ENCODE data around the gene TMEM38A. TPM values are rescaled to one million over a fixed set of nuclear protein-coding genes. Genes with fewer than 3 reads are reported as not detected.
A peak's percentile ranks its signal among the peaks of the same experiment; 100 is the strongest.

Gene TMEM38A
- polyA plus RNA-seq, 1 donor from 2014 or later = 8.6 TPM

- H3K27ac ChIP-seq (ENCODE audit: low read length) = no peak overlapping the region
- TF ChIP-seq EZH2 (IDR thresholded peaks at IDR 0.05; ENCODE audit: borderline replicate concordance, insufficient read depth, low read length, poor library complexity, severe bottlenecking) (no peak), POLR2AphosphoS5 (IDR thresholded peaks at IDR 0.05) (no peak), EP300 (conservative IDR thresholded peaks at IDR 0.05; ENCODE audit: poor library complexity, severe bottlenecking) (no peak)
- TF ChIP-seq, protein P1, sequence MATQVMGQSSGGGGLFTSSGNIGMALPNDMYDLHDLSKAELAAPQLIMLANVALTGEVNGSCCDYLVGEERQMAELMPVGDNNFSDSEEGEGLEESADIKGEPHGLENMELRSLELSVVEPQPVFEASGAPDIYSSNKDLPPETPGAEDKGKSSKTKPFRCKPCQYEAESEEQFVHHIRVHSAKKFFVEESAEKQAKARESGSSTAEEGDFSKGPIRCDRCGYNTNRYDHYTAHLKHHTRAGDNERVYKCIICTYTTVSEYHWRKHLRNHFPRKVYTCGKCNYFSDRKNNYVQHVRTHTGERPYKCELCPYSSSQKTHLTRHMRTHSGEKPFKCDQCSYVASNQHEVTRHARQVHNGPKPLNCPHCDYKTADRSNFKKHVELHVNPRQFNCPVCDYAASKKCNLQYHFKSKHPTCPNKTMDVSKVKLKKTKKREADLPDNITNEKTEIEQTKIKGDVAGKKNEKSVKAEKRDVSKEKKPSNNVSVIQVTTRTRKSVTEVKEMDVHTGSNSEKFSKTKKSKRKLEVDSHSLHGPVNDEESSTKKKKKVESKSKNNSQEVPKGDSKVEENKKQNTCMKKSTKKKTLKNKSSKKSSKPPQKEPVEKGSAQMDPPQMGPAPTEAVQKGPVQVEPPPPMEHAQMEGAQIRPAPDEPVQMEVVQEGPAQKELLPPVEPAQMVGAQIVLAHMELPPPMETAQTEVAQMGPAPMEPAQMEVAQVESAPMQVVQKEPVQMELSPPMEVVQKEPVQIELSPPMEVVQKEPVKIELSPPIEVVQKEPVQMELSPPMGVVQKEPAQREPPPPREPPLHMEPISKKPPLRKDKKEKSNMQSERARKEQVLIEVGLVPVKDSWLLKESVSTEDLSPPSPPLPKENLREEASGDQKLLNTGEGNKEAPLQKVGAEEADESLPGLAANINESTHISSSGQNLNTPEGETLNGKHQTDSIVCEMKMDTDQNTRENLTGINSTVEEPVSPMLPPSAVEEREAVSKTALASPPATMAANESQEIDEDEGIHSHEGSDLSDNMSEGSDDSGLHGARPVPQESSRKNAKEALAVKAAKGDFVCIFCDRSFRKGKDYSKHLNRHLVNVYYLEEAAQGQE (IDR thresholded peaks at IDR 0.05; ENCODE audit: borderline replicate concordance) = no peak
These were observed 36.7 kb upstream of the TMEM38A start for GRCh38 chr19:16624236-16624635.

DNA sequence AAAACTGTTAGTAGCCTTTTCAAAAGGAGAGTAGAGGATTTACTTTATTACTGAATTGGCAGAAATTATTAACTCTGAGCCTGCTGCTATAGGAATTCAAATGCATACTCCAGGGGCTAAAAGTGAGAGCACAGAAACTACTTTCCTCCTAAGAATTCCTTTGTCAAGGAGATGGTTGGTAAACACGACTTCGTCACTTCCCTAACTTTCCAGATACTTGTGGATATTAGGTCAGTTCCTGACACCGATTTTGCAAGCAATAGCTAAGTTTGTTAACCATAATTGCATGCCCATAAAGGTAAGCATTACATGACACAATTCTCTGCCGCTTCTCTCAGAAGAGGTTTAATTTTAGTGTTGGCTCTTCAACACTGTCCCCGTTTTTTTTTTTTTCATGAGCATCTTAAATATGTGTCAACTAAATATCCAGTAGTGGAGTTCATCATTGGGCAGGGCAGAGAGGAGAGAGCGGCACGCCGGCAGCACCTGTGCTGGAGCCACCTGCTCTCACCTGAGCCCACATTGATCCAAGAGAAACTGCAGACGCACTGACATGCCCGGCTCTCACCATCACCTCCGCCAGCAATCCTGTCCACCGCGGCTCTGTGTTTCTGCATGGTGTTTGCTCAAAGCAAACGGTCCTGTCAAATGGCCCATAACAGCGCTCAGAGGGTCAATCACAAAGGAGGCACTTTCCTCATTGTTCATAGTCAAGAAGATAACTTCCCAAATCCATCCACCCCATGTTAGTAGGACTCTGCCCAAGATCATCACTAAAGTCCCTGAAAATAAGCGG is 35.6 kb upstream of the TMEM38A start:
- Histone ChIP-seq H3K9me2 (ENCODE audit: insufficient read depth, low read length) (no peaks in the 10 kb centered on the region), H3K4me2 (ENCODE audit: low read length) (no peak overlapping the region), H4K20me1 (ENCODE audit: insufficient read depth) (peaks cover 5% of the 10 kb centered on the region), H3K4me3 (ENCODE audit: low read length) (peak overlapping the region; percentile 99), H3K9me3 (ENCODE audit: low read length) (no peaks in the 10 kb centered on the region), H3F3A (ENCODE audit: insufficient read depth, low read length, poor library complexity, severe bottlenecking) (no peaks in the 10 kb centered on the region), H3K27ac (ENCODE audit: low read length) (no peak overlapping the region), H3K79me2 (replicated peaks; ENCODE audit: insufficient read depth, low read length) (peaks cover 59% of the 10 kb centered on the region), H2AFZ (ENCODE audit: low read depth, low read length) (no peak overlapping the region), H3K27me3 (ENCODE audit: insufficient read depth, low read depth, low read length) (no peaks in the 10 kb centered on the region), H3K9ac (ENCODE audit: low read length) (no peak overlapping the region), H3K36me3 (ENCODE audit: insufficient read depth, low read length) (no peaks in the 10 kb centered on the region)
- no peak for TF ChIP-seq MXI1 (conservative IDR thresholded peaks at IDR 0.05; ENCODE audit: poor library complexity, severe bottlenecking)
- TF ChIP-seq EZH2 (IDR thresholded peaks at IDR 0.05; ENCODE audit: borderline replicate concordance, insufficient read depth, low read length, poor library complexity, severe bottlenecking) = no peak
- TF ChIP-seq, protein P1 (IDR thresholded peaks at IDR 0.05; ENCODE audit: borderline replicate concordance) = no peak
- no peak for TF ChIP-seq EP300 (conservative IDR thresholded peaks at IDR 0.05; ENCODE audit: poor library complexity, severe bottlenecking)

More at GRCh38 chr19:16624236-16624635, 36.7 kb upstream of the TMEM38A start:
- H3K9ac ChIP-seq (ENCODE audit: low read length) = no peak overlapping the region
- H2AFZ ChIP-seq (ENCODE audit: low read depth, low read length) = no peak overlapping the region
- H3K9me3 ChIP-seq (ENCODE audit: low read length) = no peaks in the 10 kb centered on the region
- H3K27me3 ChIP-seq (ENCODE audit: insufficient read depth, low read depth, low read length) = no peaks in the 10 kb centered on the region
- no peaks in the 10 kb centered on the region for H3K36me3 ChIP-seq (ENCODE audit: insufficient read depth, low read length)
- no peak overlapping the region for H3K4me3 ChIP-seq (ENCODE audit: low read length)
- no peaks in the 10 kb centered on the region for H3F3A ChIP-seq (ENCODE audit: insufficient read depth, low read length, poor library complexity, severe bottlenecking)
- no peaks in the 10 kb centered on the region for H3K9me2 ChIP-seq (ENCODE audit: insufficient read depth, low read length)
- peaks cover 64% of the 10 kb centered on the region for H3K79me2 ChIP-seq (replicated peaks; ENCODE audit: insufficient read depth, low read length)
- H3K4me2 ChIP-seq (ENCODE audit: low read length) = no peak overlapping the region
- peaks cover 5% of the 10 kb centered on the region for H4K20me1 ChIP-seq (ENCODE audit: insufficient read depth)

All from neural cell (in vitro differentiated cells).